K562 (cell line): ENCODE results near the gene DGCR8. TPM values are rescaled to one million over a fixed set of nuclear protein-coding genes. Genes with fewer than 3 reads are reported as not detected.
A peak's percentile ranks its signal among the peaks of the same experiment; 100 is the strongest.

ENCODE experiments used
- BCOR ChIP-seq: fragments of 450-650 bp; IDR thresholded peaks from 2 replicates; pipeline ENCODE4 v1.6.1; 2016
- CHAMP1 ChIP-seq: fragments of 450-650 bp; IDR thresholded peaks from 2 replicates; pipeline ENCODE4 v1.6.1; 2016; ENCODE audit warnings: mild to moderate bottlenecking
- CREBBP ChIP-seq: IDR thresholded peaks from one replicate; pipeline ENCODE4 v1.6.1; 2012; ENCODE audit warnings: low read depth, mild to moderate bottlenecking, control low read depth, inconsistent platforms, low read length
- FOXM1 ChIP-seq, 2 experiments: fragments of 450-650 bp in 1 of 2; sonication (generic) in 1 of 2; formaldehyde crosslinking in 1 of 2; IDR thresholded peaks; 2 replicates each; pipeline versions ENCODE4 v1.6.1 to v1.9.0; 2017 to 2022; ENCODE audit warnings: low read depth in 2 of 2, mild to moderate bottlenecking in 2 of 2, missing genetic modification reagents in 1 of 2, moderate library complexity in 1 of 2
- GABPB2 ChIP-seq: fragments of 250-450 bp; sonication (Bioruptor Pico); conservative IDR thresholded peaks from 2 replicates; pipeline ENCODE4 v1.5.1; 2021; ENCODE audit warnings: mild to moderate bottlenecking
- HEY1 ChIP-seq: fragments of 250-450 bp; sonication (Bioruptor Pico); IDR thresholded peaks from 2 replicates; pipeline ENCODE4 v1.5.0; 2020; ENCODE audit warnings: mild to moderate bottlenecking, moderate library complexity, borderline replicate concordance
- KDM2B ChIP-seq: fragments of 250-450 bp; sonication (Bioruptor Pico); IDR thresholded peaks from 2 replicates; pipeline ENCODE4 v1.8.0; 2021; ENCODE audit warnings: mild to moderate bottlenecking, moderate library complexity
- NCOA2 ChIP-seq, 2 experiments: fragments of 450-650 bp; IDR thresholded peaks; 2 replicates each; pipeline ENCODE4 v1.6.1; 2018; ENCODE audit warnings: mild to moderate bottlenecking in 2 of 2, moderate library complexity in 1 of 2; ENCODE audit not compliant: partially characterized antibody in 2 of 2
- NKRF ChIP-seq: fragments of 450-650 bp; IDR thresholded peaks from 2 replicates; pipeline ENCODE4 v1.6.1; 2016; ENCODE audit warnings: borderline replicate concordance
- NUFIP1 ChIP-seq: fragments of 450-650 bp; IDR thresholded peaks from 2 replicates; pipeline ENCODE4 v1.6.1; 2018; ENCODE audit not compliant: partially characterized antibody
- PHF8 ChIP-seq: fragments of 200-600 bp; sonication (generic); IDR thresholded peaks from 2 replicates; pipeline ENCODE4 v1.6.1; 2012; ENCODE audit warnings: mixed run types, mild to moderate bottlenecking, inconsistent platforms, low read length, moderate library complexity, borderline replicate concordance
- RAD51 ChIP-seq: fragments of 450-650 bp; IDR thresholded peaks from 2 replicates; pipeline ENCODE4 v1.7.1; 2016; ENCODE audit warnings: low read depth, mild to moderate bottlenecking, borderline replicate concordance
- SMC3 ChIP-seq: conservative IDR thresholded peaks from 2 replicates; pipeline ENCODE4 v1.6.1; 2011; ENCODE audit warnings: low read depth, low read length, improper control_type of control experiment; ENCODE audit not compliant: insufficient read depth
- SRSF9 ChIP-seq: fragments of 200-400 bp; formaldehyde crosslinking; IDR thresholded peaks from 2 replicates; pipeline ENCODE4 v1.6.1; 2017; ENCODE audit warnings: low read depth, low read length, borderline replicate concordance
- STAT5B ChIP-seq: fragments of 250-450 bp; sonication (Bioruptor Pico); IDR thresholded peaks from 2 replicates; pipeline ENCODE4 v1.8.0; 2021; ENCODE audit warnings: mild to moderate bottlenecking, inconsistent platforms
- SUPT5H ChIP-seq: fragments of 450-650 bp; IDR thresholded peaks from 2 replicates; pipeline ENCODE4 v1.6.1; 2016
- TAF9B ChIP-seq: fragments of 450-650 bp; IDR thresholded peaks from 2 replicates; pipeline ENCODE4 v1.6.1; 2018; ENCODE audit warnings: mild to moderate bottlenecking; ENCODE audit not compliant: partially characterized antibody
- XRCC5 ChIP-seq: fragments of 200-400 bp; formaldehyde crosslinking; IDR thresholded peaks from 2 replicates; pipeline ENCODE4 v1.6.1; 2017; ENCODE audit warnings: low read depth, mild to moderate bottlenecking, low read length
- ZNF124 ChIP-seq: sonication (generic); formaldehyde crosslinking; IDR thresholded peaks from 2 replicates; pipeline ENCODE4 v1.8.1; 2022; ENCODE audit warnings: missing genetic modification reagents
- ZNF146 ChIP-seq: IDR thresholded peaks from one replicate; pipeline ENCODE4 v1.6.1; 2018; ENCODE audit warnings: missing compliant biosample characterization; ENCODE audit not compliant: unreplicated experiment
- ZNF212 ChIP-seq: fragments of 450-650 bp; formaldehyde crosslinking; IDR thresholded peaks from 2 replicates; pipeline ENCODE4 v1.4.0; 2020; ENCODE audit warnings: mild to moderate bottlenecking
- ZNF224 ChIP-seq: sonication (generic); formaldehyde crosslinking; IDR thresholded peaks from 2 replicates; pipeline ENCODE4 v1.8.0; 2022; ENCODE audit warnings: mild to moderate bottlenecking, missing genetic modification reagents
- ZNF263 ChIP-seq: sonication (generic); formaldehyde crosslinking; IDR thresholded peaks from 2 replicates; pipeline ENCODE4 v1.8.0; 2022; ENCODE audit warnings: mild to moderate bottlenecking, missing genetic modification reagents, borderline replicate concordance
- ZNF780A ChIP-seq: fragments of 250-450 bp; sonication (Bioruptor Pico); IDR thresholded peaks from 2 replicates; pipeline ENCODE4 v1.5.0; 2021; ENCODE audit warnings: mild to moderate bottlenecking
- polyA plus RNA-seq, 8 experiments: library from polyadenylated mRNA; depleted of rRNA in 4 of 8; stranded (reverse) in 5 of 8; unstranded in 3 of 8; fragments of >200 nt; fragmentation: Nextera tagmentation in 2 of 8; fragmentation: Illumina TruSeq in 1 of 8; extraction: Ambion mirVana in 2 of 8; extraction: Trizol in 1 of 8; gene quantifications; 2 replicates each; pipeline versions ENCODE4 v1.2.1 to v1.2.3, GENCODE V29; 2011 to 2014; ENCODE audit warnings: inconsistent platforms in 1 of 8, missing spikeins in 1 of 8
- total RNA-seq, 7 experiments: library from RNA; depleted of rRNA in 6 of 7; stranded (reverse); fragments of >200 nt in 6 of 7; fragmentation: Illumina TruSeq in 2 of 7; extraction: Trizol in 2 of 7; gene quantifications; 2 replicates each; pipeline versions ENCODE4 v1.2.1 to v1.2.3, GENCODE V29; 2011 to 2021; ENCODE audit warnings: low replicate concordance in 1 of 7

The DGCR8 gene
- total and polyA plus RNA-seq, 9 of the 15 experiments (the other 6 are each of a cell fraction or from before 2014, with no cell fraction given) = 5.9 to 144 (median 80.1) TPM

GRCh38 chr22:20131859-20132685, 52.0 kb downstream of the DGCR8 start (continued):
- TF ChIP-seq ZNF146 (CRISPR knock-in tag) = peak; percentile 39
- TF ChIP-seq HEY1 (CRISPR knock-in tag) = no peak
- TF ChIP-seq XRCC5 = no peak
- no peak for TF ChIP-seq CHAMP1
- no peak for TF ChIP-seq ZNF263 (CRISPR knock-in tag)
- TF ChIP-seq CREBBP = no peak
- no peak for TF ChIP-seq FOXM1 (IDR thresholded peaks at IDR 0.05; ENCODE audit: low read depth)
- TF ChIP-seq FOXM1 (CRISPR knock-in tag; IDR thresholded peaks at IDR 0.05; ENCODE audit: low read depth) = no peak
- TF ChIP-seq STAT5B (CRISPR knock-in tag) = no peak
- TF ChIP-seq KDM2B (CRISPR knock-in tag) = peak; percentile 64; the same call in 1 of the 2 replicates
- no peak; the same call in 1 of the 2 replicates for TF ChIP-seq PHF8
- no peak for TF ChIP-seq NCOA2 (IDR thresholded peaks at IDR 0.05; ENCODE audit: partially characterized antibody in 2 of 2)
- no peak for TF ChIP-seq ZNF124 (CRISPR knock-in tag)
- TF ChIP-seq TAF9B = no peak
- TF ChIP-seq ZNF224 (CRISPR knock-in tag) = no peak
- 0 out of 2 replicates have a peak, but pooled peaks have one; percentile 4 for TF ChIP-seq SMC3
- TF ChIP-seq BCOR = no peak; the same call in 1 of the 2 replicates
- TF ChIP-seq GABPB2 (CRISPR knock-in tag) = no peak
- peak; percentile 66 for TF ChIP-seq NKRF
- no peak for TF ChIP-seq ZNF212 (CRISPR knock-in tag)
- TF ChIP-seq ZNF780A = no peak
- TF ChIP-seq SUPT5H = no peak
- TF ChIP-seq NUFIP1 = no peak
- no peak for TF ChIP-seq SRSF9
- peak; percentile 73 for TF ChIP-seq RAD51
